ENCODE results near the gene LAMA1. TPM values are rescaled to one million over a fixed set of nuclear protein-coding genes. Genes with fewer than 3 reads are reported as not detected.
A peak's percentile ranks its signal among the peaks of the same experiment; 100 is the strongest.

The LAMA1 gene
- total RNA-seq, 1 experiment from 2014 or later: 129 TPM

DNA sequence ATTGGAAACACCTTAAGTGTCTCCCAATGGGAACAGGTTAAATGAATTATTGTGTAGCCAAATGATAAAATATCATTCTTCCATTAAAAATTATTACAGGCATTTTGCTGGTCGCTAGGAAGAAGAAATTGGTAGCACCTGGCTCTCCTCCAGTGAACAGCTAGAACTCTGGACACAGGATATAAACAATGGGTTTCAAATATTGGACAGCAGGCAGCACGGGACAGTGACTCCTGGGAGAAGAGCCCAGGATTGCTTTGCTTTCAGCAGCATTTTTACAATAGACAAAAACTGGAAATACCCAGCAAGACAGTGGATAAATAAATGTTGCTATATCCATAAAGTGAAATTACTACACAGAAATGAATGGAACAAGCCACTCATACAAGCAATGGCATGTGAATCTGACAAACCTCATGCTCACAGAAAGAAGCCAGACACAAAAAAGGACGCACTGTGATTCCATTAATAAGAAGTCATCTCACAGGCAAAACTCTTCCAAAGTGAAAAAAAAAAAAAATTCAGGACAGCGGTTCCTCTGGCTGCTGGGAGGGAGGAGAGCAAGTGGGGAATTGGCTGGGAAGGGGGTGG, 50.5 kb downstream of the LAMA1 start:
- H3K36me3 ChIP-seq (ENCODE audit: control insufficient read depth, insufficient read depth, low read length): no peaks in the 10 kb centered on the region
- POLR2A ChIA-PET: no interaction called here
- CTCF ChIA-PET: no interaction called here
- DNase-seq: no peak
- no peak overlapping the region for H3K4me3 ChIP-seq (ENCODE audit: low read depth, low read length)
- H3K27me3 ChIP-seq (replicated peaks; ENCODE audit: control insufficient read depth, insufficient read depth, low read length): no peaks in the 10 kb centered on the region
- no peaks in the 10 kb centered on the region for H3K9me3 Mint-ChIP-seq (ENCODE audit: unreplicated experiment)
- intact Hi-C loops (cut with micrococcal nuclease; ENCODE audit: unreplicated experiment): no loop called here
- no TSS peak for BruUV-seq (replicated peaks)
- no peaks in the 10 kb centered on the region for H3K27me3 Mint-ChIP-seq (ENCODE audit: insufficient read depth, unreplicated experiment)
- TF ChIP-seq, protein P1, sequence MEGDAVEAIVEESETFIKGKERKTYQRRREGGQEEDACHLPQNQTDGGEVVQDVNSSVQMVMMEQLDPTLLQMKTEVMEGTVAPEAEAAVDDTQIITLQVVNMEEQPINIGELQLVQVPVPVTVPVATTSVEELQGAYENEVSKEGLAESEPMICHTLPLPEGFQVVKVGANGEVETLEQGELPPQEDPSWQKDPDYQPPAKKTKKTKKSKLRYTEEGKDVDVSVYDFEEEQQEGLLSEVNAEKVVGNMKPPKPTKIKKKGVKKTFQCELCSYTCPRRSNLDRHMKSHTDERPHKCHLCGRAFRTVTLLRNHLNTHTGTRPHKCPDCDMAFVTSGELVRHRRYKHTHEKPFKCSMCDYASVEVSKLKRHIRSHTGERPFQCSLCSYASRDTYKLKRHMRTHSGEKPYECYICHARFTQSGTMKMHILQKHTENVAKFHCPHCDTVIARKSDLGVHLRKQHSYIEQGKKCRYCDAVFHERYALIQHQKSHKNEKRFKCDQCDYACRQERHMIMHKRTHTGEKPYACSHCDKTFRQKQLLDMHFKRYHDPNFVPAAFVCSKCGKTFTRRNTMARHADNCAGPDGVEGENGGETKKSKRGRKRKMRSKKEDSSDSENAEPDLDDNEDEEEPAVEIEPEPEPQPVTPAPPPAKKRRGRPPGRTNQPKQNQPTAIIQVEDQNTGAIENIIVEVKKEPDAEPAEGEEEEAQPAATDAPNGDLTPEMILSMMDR (IDR thresholded peaks at IDR 0.05; ENCODE audit: insufficient read depth in 1 of 2, low read depth in 1 of 2, low read length in 1 of 2, severe bottlenecking in 1 of 2, unreplicated experiment in 1 of 2): no peak
- H3K36me3 Mint-ChIP-seq (ENCODE audit: insufficient read depth, unreplicated experiment): peaks cover 11% of the 10 kb centered on the region
- peak overlapping the region; percentile 61 for H3K4me3 Mint-ChIP-seq (ENCODE audit: unreplicated experiment)
- H3K9me3 ChIP-seq: peaks cover 7% of the 10 kb centered on the region; the same call in 1 of the 2 replicates
- peaks cover 51% of the 10 kb centered on the region for H3K4me1 Mint-ChIP-seq (ENCODE audit: low read depth, unreplicated experiment)
- H3K27ac Mint-ChIP-seq (ENCODE audit: unreplicated experiment): peak overlapping the region; percentile 86
- H3K4me1 ChIP-seq: peaks cover 78% of the 10 kb centered on the region

DNA sequence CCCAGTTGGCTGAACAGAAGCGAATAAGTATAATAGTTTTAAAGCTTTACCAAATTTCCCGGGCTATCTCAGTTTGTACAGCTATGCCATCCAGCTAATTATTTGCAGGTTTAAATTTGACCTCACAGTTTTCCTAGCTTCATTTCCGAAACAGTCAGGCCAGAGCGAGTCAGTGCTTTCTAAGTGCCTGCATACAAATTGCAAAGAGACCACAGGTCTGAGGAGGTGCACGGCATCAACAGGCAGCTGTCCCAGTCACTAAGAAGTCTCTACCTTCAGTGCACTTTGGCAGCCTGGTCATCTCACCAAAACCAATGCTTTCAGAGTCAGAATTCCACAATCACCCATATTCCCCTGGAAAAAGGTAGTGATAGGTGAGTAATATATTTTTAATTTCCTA, 51.9 kb downstream of the LAMA1 start:
- Histone ChIP-seq H3K27me3 (replicated peaks; ENCODE audit: control insufficient read depth, insufficient read depth, low read length) (no peaks in the 10 kb centered on the region), H3K36me3 (ENCODE audit: control insufficient read depth, insufficient read depth, low read length) (no peaks in the 10 kb centered on the region), H3K4me1 (peaks cover 92% of the 10 kb centered on the region), H3K9me3 (peaks cover 7% of the 10 kb centered on the region; the same call in 1 of the 2 replicates), H3K4me3 (ENCODE audit: low read depth, low read length) (no peak overlapping the region)
- TF ChIP-seq, protein P1 (IDR thresholded peaks at IDR 0.05; ENCODE audit: insufficient read depth in 1 of 2, low read depth in 1 of 2, low read length in 1 of 2, severe bottlenecking in 1 of 2, unreplicated experiment in 1 of 2): no peak
- DNase-seq: no peak
- intact Hi-C loops (cut with micrococcal nuclease; ENCODE audit: unreplicated experiment): no loop called here
- Mint-ChIP-seq H3K9me3 (ENCODE audit: unreplicated experiment) (no peaks in the 10 kb centered on the region), H3K4me1 (ENCODE audit: low read depth, unreplicated experiment) (peaks cover 61% of the 10 kb centered on the region), H3K4me3 (ENCODE audit: unreplicated experiment) (no peak overlapping the region), H3K36me3 (ENCODE audit: insufficient read depth, unreplicated experiment) (peaks cover 11% of the 10 kb centered on the region), H3K27ac (ENCODE audit: unreplicated experiment) (peak overlapping the region; percentile 40), H3K27me3 (ENCODE audit: insufficient read depth, unreplicated experiment) (no peaks in the 10 kb centered on the region)
- no TSS peak for BruUV-seq (replicated peaks)
- ChIA-PET POLR2A (no interaction called here), CTCF (no interaction called here)

DNA sequence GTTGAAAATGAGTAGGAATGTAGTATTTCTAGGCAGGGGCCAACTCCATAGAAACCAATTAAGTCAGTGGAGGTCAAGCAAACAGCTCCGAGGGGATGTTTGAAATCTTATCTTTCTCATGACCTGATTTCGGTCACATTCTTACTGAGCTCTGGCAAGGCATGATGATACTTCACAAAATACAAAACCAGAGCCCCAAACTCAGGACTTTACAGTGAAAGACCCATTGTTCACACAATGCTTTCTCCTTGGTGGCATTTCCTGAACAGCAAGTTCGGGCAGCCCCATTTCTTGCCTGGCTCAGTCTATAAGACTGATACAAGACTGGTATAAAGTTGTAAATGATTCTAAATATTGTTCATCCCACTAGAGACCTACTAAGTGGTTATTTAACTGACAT, 53.3 kb downstream of the LAMA1 start:
- no TSS peak for BruUV-seq (replicated peaks)
- Histone ChIP-seq H3K4me1 (peaks cover 92% of the 10 kb centered on the region), H3K36me3 (ENCODE audit: control insufficient read depth, insufficient read depth, low read length) (no peaks in the 10 kb centered on the region), H3K27me3 (replicated peaks; ENCODE audit: control insufficient read depth, insufficient read depth, low read length) (no peaks in the 10 kb centered on the region), H3K4me3 (ENCODE audit: low read depth, low read length) (no peak overlapping the region), H3K9me3 (peaks cover under 1% of the 10 kb centered on the region; the same call in 1 of the 2 replicates)
- H3K27ac Mint-ChIP-seq (ENCODE audit: unreplicated experiment): peak overlapping the region; percentile 40
- peaks cover 11% of the 10 kb centered on the region for H3K36me3 Mint-ChIP-seq (ENCODE audit: insufficient read depth, unreplicated experiment)
- TF ChIP-seq, protein P1 (IDR thresholded peaks at IDR 0.05; ENCODE audit: insufficient read depth in 1 of 2, low read depth in 1 of 2, low read length in 1 of 2, severe bottlenecking in 1 of 2, unreplicated experiment in 1 of 2): no peak
- POLR2A ChIA-PET: interaction anchor here (0.5 to 1.2 kb wide), 6 partner anchors 26 to 141 kb away, joined by 3 to 16 read pairs (median 6); no protein-coding TSS in a partner anchor
- peaks cover 55% of the 10 kb centered on the region for H3K4me1 Mint-ChIP-seq (ENCODE audit: low read depth, unreplicated experiment)
- no peaks in the 10 kb centered on the region for H3K9me3 Mint-ChIP-seq (ENCODE audit: unreplicated experiment)
- CTCF ChIA-PET: interaction anchor here (1.1 to 1.3 kb wide), 4 partner anchors 26 to 113 kb away, joined by 3 to 8 read pairs (median 5); no protein-coding TSS in a partner anchor
- DNase-seq: peak; percentile 58 to 72
- H3K27me3 Mint-ChIP-seq (ENCODE audit: insufficient read depth, unreplicated experiment): no peaks in the 10 kb centered on the region
- H3K4me3 Mint-ChIP-seq (ENCODE audit: unreplicated experiment): peak overlapping the region; percentile 1
- intact Hi-C loops (cut with micrococcal nuclease; ENCODE audit: unreplicated experiment): loop anchor here (1.0 to 5.0 kb wide), 4 partner anchors 26 to 507 kb away; no protein-coding TSS in a partner anchor

All from Caco-2 (cell line).